D721Med (cell line): ENCODE results near the gene TMOD4.

ENCODE experiments used
- DNase-seq: peaks from one replicate; pipeline ENCODE4 v3.0.0; 2011; ENCODE audit warnings: low spot score; ENCODE audit not compliant: insufficient read length
- FAIRE-seq: peaks from 2 replicates; lab custom pipeline; 2011; peaks lifted over from hg19 to GRCh38; lab: Jason Lieb, UNC
- CTCF ChIP-seq: IDR thresholded peaks from 2 replicates; pipeline ENCODE4 v1.5.1; 2012; ENCODE audit warnings: mild to moderate bottlenecking, control low read depth; ENCODE audit not compliant: insufficient read depth; ENCODE audit errors: missing control alignments

Gene TMOD4

GRCh38 chr1:151159373-151159772 is 16.4 kb downstream of the TMOD4 start:
- TF ChIP-seq CTCF: no peak
- DNase-seq (no peak), FAIRE-seq (no peak)

GRCh38 chr1:151158751-151159251 is 17.0 kb downstream of the TMOD4 start:
- FAIRE-seq (no peak), DNase-seq (no peak)
- TF ChIP-seq CTCF: no peak

GRCh38 chr1:151158326-151158725 is 17.5 kb downstream of the TMOD4 start:
- FAIRE-seq (no peak), DNase-seq (no peak)
- no peak for TF ChIP-seq CTCF

GRCh38 chr1:151157067-151157531 is 18.7 kb downstream of the TMOD4 start:
- FAIRE-seq: no peak
- DNase-seq: no peak
- no peak for TF ChIP-seq CTCF

- no peak for TF ChIP-seq CTCF
- DNase-seq (no peak), FAIRE-seq (no peak)
Observed at GRCh38 chr1:151156515-151156819, 19.3 kb downstream of the TMOD4 start, which contains the start of gene TNFAIP8L2. Gene TNFAIP8L2, plus strand, starts transcription at chr1:151156649. Its CDS starts 2,049 bp downstream, at chr1:151158698.

- no peak for TF ChIP-seq CTCF
- FAIRE-seq (no peak), DNase-seq (no peak)
Observed at GRCh38 chr1:151147665-151148064, 28.1 kb downstream of the TMOD4 start.

- TF ChIP-seq CTCF: no peak
- FAIRE-seq (no peak), DNase-seq (no peak)
Observed at GRCh38 chr1:151147132-151147503, 28.7 kb downstream of the TMOD4 start.
